T follicular helper cell (primary cell): ENCODE results near the gene TREM1.

ENCODE experiments used
- DNase-seq: peaks from one replicate; pipeline ENCODE4 v3.0.0-alpha.2; 2020; ENCODE audit warnings: low read depth
- total RNA-seq, 2 experiments: gene quantifications; one replicate each; lab custom pipeline; 2026; lab: John Stamatoyannopoulos, UW

Gene TREM1
- 0 to 0.04 reads per million in 2 experiments for total RNA-seq

DNA sequence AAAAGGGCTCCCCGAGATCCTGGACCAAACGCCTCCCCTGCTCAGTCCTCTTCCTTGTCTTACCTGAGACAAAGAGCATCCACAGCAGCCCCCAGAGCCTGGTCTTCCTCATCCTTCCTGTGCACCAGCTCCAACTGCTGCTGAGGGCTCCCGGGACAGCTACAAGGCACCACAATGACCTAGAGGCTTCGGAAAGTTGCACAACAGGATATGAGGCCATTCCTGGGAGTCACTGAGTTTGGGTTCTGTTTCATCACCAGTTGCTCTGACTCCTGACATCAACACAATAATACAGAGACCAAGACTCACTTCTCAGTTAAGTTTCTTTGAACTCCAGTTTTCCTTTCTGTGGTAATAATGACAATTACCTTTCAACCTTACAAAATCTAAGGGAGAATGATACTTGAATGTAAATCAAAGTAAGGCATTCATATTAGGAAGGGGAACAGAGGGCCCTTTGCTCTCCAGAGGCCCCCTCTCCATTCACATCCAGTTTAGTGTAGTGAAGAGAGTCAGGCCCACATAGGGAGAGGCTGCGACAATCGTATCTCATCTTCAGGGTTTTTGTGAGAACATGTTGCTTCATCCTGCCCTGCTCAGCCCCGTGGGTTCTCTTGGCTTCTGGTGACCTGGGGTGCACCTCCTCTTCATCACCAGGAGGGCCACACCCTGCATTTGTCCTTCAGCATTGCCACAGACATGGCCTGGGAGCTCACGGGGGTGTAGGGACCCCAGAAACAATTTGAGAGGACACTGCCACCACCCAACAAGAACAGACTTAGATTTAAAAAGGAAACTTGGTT, at the start of gene TREM1:
TREM1 (minus strand) TSS at position 139 of the 803 bp plus-strand sequence; CDS start at position 112, 27 bp downstream.
- no peak for DNase-seq

DNA sequence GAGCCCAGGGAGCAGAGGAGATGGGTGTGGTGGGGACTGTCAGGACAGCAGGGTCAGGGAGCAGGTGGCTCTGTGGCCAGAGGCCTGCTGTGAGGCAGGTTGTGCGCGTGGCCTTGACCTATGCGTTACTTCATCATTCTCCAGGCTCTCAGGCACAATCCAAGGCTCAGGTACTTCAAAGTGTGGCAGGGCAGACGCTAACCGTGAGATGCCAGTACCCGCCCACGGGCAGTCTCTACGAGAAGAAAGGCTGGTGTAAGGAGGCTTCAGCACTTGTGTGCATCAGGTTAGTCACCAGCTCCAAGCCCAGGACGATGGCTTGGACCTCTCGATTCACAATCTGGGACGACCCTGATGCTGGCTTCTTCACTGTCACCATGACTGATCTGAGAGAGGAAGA, 49.5 kb upstream of the TREM1 start:
- DNase-seq, result no peak

DNA sequence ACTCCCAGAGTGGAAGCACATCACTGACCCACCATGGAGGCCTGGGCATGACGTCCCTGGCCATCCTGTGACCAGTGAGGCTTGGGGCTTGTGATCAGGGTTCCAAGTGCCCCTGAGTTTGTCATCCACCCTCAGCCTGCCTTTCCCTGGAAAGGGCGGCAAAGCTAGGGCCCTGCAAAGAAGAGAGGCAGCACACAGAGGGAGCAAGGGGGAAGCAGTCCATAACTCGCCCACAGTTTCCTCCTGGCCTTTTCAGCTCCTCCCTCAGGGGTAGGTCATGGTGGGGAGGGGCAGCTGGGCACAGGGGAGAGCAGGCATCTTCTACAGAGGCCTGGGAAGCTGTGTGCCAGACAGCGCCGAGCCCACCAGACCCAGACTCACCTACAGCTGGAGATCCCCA, 48.8 kb upstream of the TREM1 start, which contains the start of gene NCR2:
NCR2 (plus strand) TSS at position 313 of the 400 bp plus-strand sequence. CDS start 269 bp downstream, outside the sequence.
- DNase-seq, result no peak

DNA sequence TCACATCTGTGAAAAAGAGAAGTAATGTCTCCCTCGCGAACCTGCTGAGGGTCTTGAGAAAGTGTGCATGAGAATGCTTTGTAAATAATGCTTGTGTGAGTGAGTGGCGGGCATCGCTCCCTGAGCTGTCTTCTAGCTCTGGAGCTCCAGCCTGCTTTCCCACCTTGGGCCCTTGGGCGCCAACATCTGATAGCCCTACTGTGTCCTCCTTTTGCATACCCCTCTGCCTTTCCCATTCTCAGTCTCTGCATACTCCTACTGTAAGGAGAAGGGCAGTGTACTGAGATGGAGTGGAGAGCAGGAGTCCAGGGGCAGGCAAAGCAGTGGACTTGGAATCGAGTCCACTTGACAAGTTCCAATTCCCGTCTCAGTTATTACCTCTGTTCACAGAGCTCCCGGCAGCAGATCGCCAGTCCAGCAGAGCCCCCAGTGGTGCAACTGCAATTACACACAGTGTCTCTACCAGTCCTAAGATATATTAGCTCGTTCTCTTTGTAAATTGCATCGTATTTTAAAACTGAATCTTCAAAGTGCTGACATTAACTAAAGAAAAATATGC, 48.1 kb upstream of the TREM1 start:
- DNase-seq, result no peak

- DNase-seq, result no peak
Measured at GRCh38 chr6:41332842-41333736, 46.6 kb upstream of the TREM1 start.

DNA sequence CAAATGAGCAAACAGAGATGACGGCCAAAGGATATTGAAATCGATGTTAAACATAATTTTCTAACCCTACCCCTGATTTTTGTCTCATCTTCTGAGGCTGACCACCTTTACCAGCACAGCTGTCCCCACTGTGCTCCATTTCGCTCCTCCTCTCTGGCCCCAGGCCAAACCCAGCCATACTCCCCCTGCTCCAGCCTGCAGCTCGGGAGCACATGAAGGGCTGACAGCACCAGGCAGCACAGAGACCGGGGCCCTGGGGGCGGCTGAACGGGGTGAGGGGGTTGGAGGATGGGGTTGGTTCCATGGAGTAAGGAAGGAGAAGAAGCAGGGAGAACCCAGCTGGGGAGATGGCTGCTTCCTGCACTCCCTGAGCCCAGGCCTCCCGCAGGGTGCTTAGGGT, 45.8 kb upstream of the TREM1 start:
- DNase-seq, result no peak

- no peak for DNase-seq
Measured at GRCh38 chr6:41331401-41332150, 45.1 kb upstream of the TREM1 start.

DNA sequence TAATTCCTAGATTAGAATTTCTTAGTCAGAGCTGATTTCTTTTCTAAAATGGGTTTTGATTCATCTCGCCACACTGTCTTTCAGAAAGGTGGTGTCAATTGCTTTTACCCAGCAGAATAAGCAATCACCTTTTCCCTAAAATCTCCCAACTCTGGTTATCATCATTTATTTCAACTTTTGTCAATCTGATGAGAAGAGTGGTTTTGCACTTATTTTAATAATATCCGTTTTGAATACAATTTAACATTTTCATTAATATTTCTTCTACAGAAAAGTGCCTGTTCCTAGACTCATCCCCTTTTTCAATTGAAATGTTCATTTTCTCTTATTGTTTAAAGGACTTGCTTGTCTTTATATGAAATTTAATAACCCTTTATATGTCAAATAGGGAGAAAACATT, 40.7 kb upstream of the TREM1 start:
- no peak for DNase-seq

- DNase-seq, result no peak
Measured at GRCh38 chr6:41326092-41326491, 39.6 kb upstream of the TREM1 start.

DNA sequence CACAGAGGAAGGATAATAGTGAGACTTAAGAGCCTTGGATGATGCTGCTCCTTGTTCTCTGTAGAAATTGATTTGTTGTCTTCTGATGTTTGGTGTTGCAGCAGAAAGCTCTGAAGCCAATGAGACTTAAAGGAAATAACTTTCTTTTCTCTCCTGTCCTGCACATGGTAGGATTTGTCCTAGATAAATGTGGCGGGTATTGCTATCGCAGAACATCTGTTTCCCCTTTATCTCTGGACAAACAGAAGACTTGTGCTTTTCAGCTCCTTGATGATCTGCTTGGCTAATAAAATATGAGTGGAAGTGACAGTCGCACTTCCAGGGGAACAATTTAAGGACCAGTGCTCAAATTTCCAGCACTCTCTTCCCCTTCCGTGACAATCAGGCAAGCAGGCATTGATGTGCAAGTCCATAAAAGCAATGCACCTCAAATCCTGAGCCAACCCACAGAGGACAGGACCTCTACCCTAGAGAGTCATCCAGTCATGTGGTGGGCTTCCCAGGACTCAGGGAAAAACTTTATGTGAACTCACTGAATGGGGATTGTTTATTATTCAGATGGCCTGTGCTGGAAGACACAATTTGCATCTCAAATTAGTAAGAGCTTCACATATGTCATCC, 39.1 kb upstream of the TREM1 start:
- no peak for DNase-seq

DNA sequence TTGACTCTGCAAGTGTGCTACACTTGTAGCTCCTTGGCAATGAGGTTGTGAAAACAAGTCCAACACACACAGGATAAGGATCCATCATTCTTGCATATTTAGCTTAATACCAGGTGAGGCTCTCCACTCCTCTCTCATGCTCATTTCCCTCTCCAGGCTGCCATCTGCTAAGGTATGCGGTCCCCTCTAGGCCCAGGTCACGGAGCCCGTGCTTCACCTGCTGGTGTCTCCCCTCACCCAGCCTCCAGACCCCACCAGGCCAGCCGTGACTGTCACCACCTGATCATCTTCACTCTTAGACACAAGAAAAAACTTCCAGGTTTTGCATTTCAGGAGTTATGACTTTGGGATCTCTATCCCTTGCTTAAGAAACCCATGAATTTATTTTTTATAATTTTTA, 34.7 kb upstream of the TREM1 start:
- no peak for DNase-seq

GRCh38 chr6:41318654-41319565, 32.4 kb upstream of the TREM1 start:
- peak; percentile 66 for DNase-seq

DNA sequence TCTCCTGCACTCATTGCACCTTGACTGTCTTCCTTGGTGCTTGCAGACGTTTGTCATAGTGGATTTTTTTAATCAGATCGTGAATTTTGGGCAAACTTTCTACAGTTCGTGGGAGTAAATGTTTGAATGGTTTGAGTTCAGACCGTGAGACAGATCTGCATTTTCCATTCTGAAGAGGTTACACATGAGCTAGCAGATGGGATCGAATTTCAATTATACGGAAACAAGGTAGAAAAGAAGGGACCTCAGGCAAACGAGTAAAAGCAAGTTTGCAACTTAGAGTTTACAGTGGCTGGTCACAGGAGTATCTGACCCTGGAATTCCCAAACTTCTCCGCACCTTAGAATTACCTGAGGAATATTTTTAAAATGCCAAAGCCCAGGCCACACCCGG, 31.8 kb upstream of the TREM1 start:
- no peak for DNase-seq

DNA sequence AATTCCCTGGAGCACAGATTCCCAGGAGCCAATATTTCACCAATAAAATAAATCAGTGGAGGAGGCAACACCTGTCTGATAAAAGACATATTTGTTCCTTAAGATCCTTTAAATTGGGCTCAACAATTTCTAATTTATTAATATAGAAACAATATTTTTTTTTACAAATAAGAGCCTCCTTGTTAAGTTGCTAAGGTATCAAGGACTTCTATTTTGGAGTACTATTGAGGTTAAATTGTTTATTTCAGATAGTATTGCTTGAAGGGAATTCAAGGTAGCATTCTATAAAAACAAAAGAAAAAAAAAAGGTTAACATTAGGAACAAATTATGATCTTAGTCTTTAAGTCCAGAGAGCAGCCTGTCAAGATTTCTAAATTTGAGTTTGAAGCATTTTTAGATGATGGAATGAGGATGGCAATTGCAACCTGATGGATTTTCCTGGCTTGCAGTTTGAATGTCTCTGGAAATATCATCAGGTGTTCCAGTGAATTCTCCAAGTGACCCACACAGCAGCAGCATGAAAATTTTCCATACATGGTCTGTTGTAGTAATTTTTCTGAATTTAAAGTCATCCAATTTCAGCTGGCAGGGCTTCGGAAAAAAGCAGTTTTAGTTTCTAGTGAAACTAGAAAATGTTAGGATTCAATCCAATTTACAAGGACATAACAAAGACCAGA, 29.6 kb upstream of the TREM1 start:
- DNase-seq, result no peak

DNA sequence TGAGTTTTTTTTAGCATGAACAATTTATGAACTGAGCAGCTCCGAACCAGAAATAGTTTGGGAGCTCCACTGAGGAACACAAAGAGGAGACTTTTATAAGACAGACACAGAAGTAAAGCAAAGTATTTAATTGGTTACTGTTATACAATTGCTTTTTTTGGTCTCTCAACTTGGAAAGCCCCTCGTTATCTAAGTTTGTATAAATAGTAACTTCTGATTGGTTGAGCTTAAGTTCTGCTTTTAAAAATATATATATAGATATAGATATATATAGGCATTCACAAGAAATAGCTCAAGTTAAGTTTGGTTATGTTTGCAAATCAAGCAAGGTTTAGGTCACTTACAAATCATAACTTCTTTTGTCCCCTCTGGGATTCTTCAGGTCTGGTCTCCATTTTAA, 28.7 kb upstream of the TREM1 start:
- DNase-seq, result no peak

DNA sequence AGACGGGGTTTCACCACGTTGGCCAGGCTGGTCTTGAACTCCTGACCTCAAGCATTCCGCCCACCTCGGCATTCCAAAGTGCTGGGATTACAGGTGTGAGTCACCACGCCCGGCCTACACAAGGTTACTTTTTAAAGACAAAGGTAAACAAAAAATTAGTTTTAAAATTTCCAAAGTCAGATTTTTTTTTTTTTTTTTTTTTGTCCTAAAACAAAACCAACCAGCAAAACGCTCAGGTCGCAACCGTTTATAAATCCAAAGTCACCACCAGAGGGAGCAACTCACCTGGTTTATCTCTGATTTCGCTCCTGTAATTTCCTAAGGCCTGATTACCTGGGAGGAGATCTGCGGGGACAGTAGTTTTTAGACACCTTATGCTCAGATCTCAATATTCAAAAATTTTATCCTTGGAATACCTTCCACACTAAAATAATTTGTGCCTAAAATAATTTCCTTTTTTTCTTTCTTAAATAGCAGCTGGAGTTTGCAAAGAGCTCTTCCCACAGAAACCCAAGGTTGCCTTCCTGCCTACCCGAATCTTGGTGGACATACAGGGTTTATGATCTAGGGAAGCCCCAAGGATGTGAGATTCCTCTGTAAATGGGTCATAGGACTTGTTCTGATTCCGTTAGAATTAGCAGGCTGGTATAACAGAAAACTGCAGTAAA, 19.8 kb upstream of the TREM1 start:
- DNase-seq, result peak; percentile 19

GRCh38 chr6:41302638-41303037, 16.2 kb upstream of the TREM1 start:
- DNase-seq, result no peak

DNA sequence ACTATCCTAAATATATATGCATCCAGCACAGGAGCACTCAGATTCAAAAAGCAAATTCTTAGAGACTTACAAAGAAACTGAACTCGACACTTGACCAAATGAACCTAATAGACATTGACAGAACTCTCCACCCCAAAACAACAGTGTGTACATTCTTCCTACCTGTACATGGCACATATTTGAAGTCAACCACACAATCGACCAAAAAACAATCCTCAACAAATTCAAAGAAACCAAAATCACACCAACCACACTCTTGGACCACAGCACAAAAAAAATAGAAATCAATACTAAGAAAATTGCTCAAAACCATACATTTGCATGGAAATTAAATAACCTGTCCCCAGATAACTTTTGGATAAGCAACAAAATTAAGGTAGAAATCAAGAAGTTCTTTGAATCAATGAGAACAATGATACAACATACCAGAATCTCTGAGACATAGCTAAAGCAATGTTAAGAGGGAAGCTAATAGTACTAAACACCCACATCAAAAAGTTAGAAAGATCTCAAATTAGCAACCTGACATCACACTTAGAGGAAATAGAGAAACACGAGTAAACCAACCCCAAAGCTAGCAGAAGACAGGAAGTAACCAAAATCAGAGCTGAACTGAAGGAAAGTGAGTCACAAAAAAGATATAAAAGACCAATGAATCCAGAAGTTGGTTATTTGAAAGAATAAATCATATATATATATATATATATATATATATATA, 12.5 kb upstream of the TREM1 start:
- DNase-seq, result no peak
